HCT116 (cell line): ENCODE data around the gene RUNX2. TPM values are rescaled to one million over a fixed set of nuclear protein-coding genes. Genes with fewer than 3 reads are reported as not detected.

Experiments
- ATAC-seq: fragments of 200-7000 bp; cut with Tn5 transposase; 2 replicates; pipeline ENCODE4 v1.9.1; 2020; ENCODE audit warnings: mild to moderate bottlenecking, moderate library complexity
- BruUV-seq: library from RNA; stranded (reverse); fragments of 400-500 nt; replicated peaks from 2 replicates; lab custom pipeline; 2021; lab: Mats Ljungman, UMichigan
- CTCF ChIA-PET: fragments of 300-600 bp; sonication (Branson Sonifier 250); formaldehyde crosslinking; loops from one replicate; lab custom pipeline; 2021; ENCODE audit warnings: antibody characterized with exemption; lab: Charles Lee
- POLR2A ChIA-PET: fragments of 300-600, 350-600 bp; sonication (Branson Sonifier 250); formaldehyde crosslinking; loops from one replicate; lab custom pipeline; 2021; ENCODE audit warnings: antibody characterized with exemption; lab: Charles Lee
- RAD21 ChIA-PET, 2 experiments: fragments of 300-600 bp; sonication (Branson Sonifier 250); formaldehyde crosslinking; loops; one replicate each; lab custom pipeline; 2023; ENCODE audit warnings: low total read pairs in 2 of 2; ENCODE audit not compliant: uncharacterized antibody in 2 of 2, unreplicated experiment in 2 of 2, low non-redundant PET in 1 of 2; lab: Charles Lee
- DNase-seq: peaks from one replicate; pipeline ENCODE4 v3.0.0-alpha.2; 2010; ENCODE audit warnings: low read depth, low spot score
- H2AFZ ChIP-seq: fragments of 200-600 bp; shearing (Covaris generic), sonication (generic); 2 replicates; pipeline ENCODE4 v1.6.1; 2017; ENCODE audit warnings: low read depth, mixed run types, mixed read lengths, antibody characterized with exemption, low read length; ENCODE audit not compliant: poor library complexity, severe bottlenecking
- H3K27ac ChIP-seq: 2 replicates; pipeline ENCODE4 v1.5.1; 2012; ENCODE audit warnings: low read depth, low read length
- H3K27me3 ChIP-seq: fragments of 200-600 bp; sonication (generic); 2 replicates; pipeline ENCODE4 v1.6.1; 2016; ENCODE audit warnings: mixed run types, low read length, mixed read lengths; ENCODE audit not compliant: insufficient read depth
- H3K36me3 ChIP-seq, 2 experiments: fragments of 200-500 bp in 1 of 2; fragments of 200-600 bp in 1 of 2; sonication (Bioruptor generic) in 1 of 2; sonication (generic) in 1 of 2; 2 replicates each; pipeline versions ENCODE4 v1.5.1 to v1.6.1; 2014 to 2016; ENCODE audit warnings: low read length in 2 of 2, inconsistent platforms in 1 of 2, mixed read lengths in 1 of 2, mixed run types in 1 of 2; ENCODE audit not compliant: insufficient read depth in 2 of 2, control insufficient read depth in 1 of 2
- H3K4me1 ChIP-seq, 2 experiments: fragments of 200-600 bp in 1 of 2; sonication (generic) in 1 of 2; 2 replicates each; pipeline versions ENCODE4 v1.5.1 to v1.6.1; 2012 to 2017; ENCODE audit warnings: low read length in 2 of 2, inconsistent platforms in 1 of 2, mild to moderate bottlenecking in 1 of 2, mixed read lengths in 1 of 2, mixed run types in 1 of 2, moderate library complexity in 1 of 2; ENCODE audit not compliant: insufficient read depth in 2 of 2, control insufficient read depth in 1 of 2
- H3K4me2 ChIP-seq: fragments of 200-600 bp; sonication (generic); 2 replicates; pipeline ENCODE4 v1.6.1; 2017; ENCODE audit warnings: mixed run types, low read length, mixed read lengths
- H3K4me3 ChIP-seq, 2 experiments: fragments of 200-600 bp in 1 of 2; sonication (generic) in 1 of 2; replicated peaks in 1 of 2; 2 replicates each; pipeline ENCODE4 v1.5.1; 2011 to 2016; ENCODE audit warnings: low read length in 2 of 2, control low read depth in 1 of 2, low read depth in 1 of 2, mild to moderate bottlenecking in 1 of 2, mixed read lengths in 1 of 2, mixed run types in 1 of 2
- H3K79me2 ChIP-seq: fragments of 200-600 bp; sonication (generic); 2 replicates; pipeline ENCODE4 v1.6.1; 2017; ENCODE audit warnings: mild to moderate bottlenecking, mixed run types, low read length, moderate library complexity, mixed read lengths; ENCODE audit not compliant: insufficient read depth
- H3K9ac ChIP-seq: fragments of 200-600 bp; sonication (generic); 2 replicates; pipeline ENCODE4 v1.6.1; 2016; ENCODE audit warnings: low read length, mixed read lengths
- H3K9me2 ChIP-seq: fragments of 200-600 bp; sonication (generic), shearing (Covaris generic); 2 replicates; pipeline ENCODE4 v1.6.1; 2017; ENCODE audit warnings: mixed run types, mild to moderate bottlenecking, moderate library complexity; ENCODE audit not compliant: insufficient read depth
- H3K9me3 ChIP-seq, 2 experiments: fragments of 200-500 bp in 1 of 2; fragments of 200-600 bp in 1 of 2; sonication (Bioruptor generic) in 1 of 2; sonication (generic) in 1 of 2; 2 replicates each; pipeline ENCODE4 v1.6.1; 2014 to 2017; ENCODE audit warnings: low read length in 2 of 2, mixed read lengths in 2 of 2, inconsistent platforms in 1 of 2, low read depth in 1 of 2, mild to moderate bottlenecking in 1 of 2, mixed run types in 1 of 2, moderate library complexity in 1 of 2; ENCODE audit not compliant: control insufficient read depth in 1 of 2, insufficient read depth in 1 of 2
- H4K20me1 ChIP-seq: fragments of 200-600 bp; sonication (generic), shearing (Covaris generic); 2 replicates; pipeline ENCODE4 v1.6.1; 2017; ENCODE audit warnings: mixed run types, mild to moderate bottlenecking, moderate library complexity; ENCODE audit not compliant: insufficient read depth
- CBX3 ChIP-seq: IDR thresholded peaks from 2 replicates; pipeline ENCODE4 v1.6.1; 2012; ENCODE audit warnings: low read depth
- CEBPB ChIP-seq: IDR thresholded peaks from 2 replicates; pipeline ENCODE4 v1.6.1; 2012; ENCODE audit warnings: low read depth
- CTCF ChIP-seq, 3 experiments: fragments of 200-600 bp in 1 of 3; sonication (generic) in 1 of 3; IDR thresholded peaks in 2 of 3; conservative IDR thresholded peaks in 1 of 3; 2 replicates each; pipeline ENCODE4 v1.5.1; 2012 to 2017; ENCODE audit warnings: low read depth in 2 of 3, low read length in 2 of 3, antibody characterized with exemption in 1 of 3, borderline replicate concordance in 1 of 3, control low read depth in 1 of 3, mild to moderate bottlenecking in 1 of 3, mixed read lengths in 1 of 3, mixed run types in 1 of 3, moderate library complexity in 1 of 3; ENCODE audit not compliant: insufficient read depth in 1 of 3
- EGR1 ChIP-seq: IDR thresholded peaks from 2 replicates; pipeline ENCODE4 v1.6.1; 2012; ENCODE audit warnings: low read depth
- EZH2 ChIP-seq: fragments of 200-600 bp; sonication (generic); IDR thresholded peaks from 2 replicates; pipeline ENCODE4 v1.6.1; 2017; ENCODE audit warnings: antibody characterized with exemption, mixed run types
- EZH2phosphoT487 ChIP-seq: fragments of 200-600 bp; IDR thresholded peaks from 2 replicates; pipeline ENCODE4 v1.6.1; 2018; ENCODE audit warnings: antibody characterized with exemption, borderline replicate concordance
- JUND ChIP-seq: IDR thresholded peaks from 2 replicates; pipeline ENCODE4 v1.6.1; 2012
- MAX ChIP-seq: IDR thresholded peaks from 2 replicates; pipeline ENCODE4 v1.6.1; 2012
- POLR2A ChIP-seq: IDR thresholded peaks from 2 replicates; pipeline ENCODE4 v1.7.0; 2011; ENCODE audit warnings: borderline replicate concordance; ENCODE audit not compliant: insufficient read depth, insufficient read length; ENCODE audit errors: extremely low read depth
- POLR2AphosphoS5 ChIP-seq: IDR thresholded peaks from 2 replicates; pipeline ENCODE4 v1.6.1; 2011; ENCODE audit warnings: mild to moderate bottlenecking, low read depth, low read length, moderate library complexity
- SIN3A ChIP-seq: IDR thresholded peaks from 2 replicates; pipeline ENCODE4 v1.6.1; 2012; ENCODE audit warnings: low read depth
- SRF ChIP-seq: IDR thresholded peaks from 2 replicates; pipeline ENCODE4 v1.6.1; 2012; ENCODE audit warnings: low read depth
- TCF7L2 ChIP-seq: IDR thresholded peaks from 2 replicates; pipeline ENCODE4 v1.7.0; 2011; ENCODE audit warnings: borderline replicate concordance, inconsistent platforms; ENCODE audit not compliant: insufficient read depth, insufficient read length; ENCODE audit errors: extremely low read depth
- ZFX ChIP-seq: fragments of 450-650 bp; IDR thresholded peaks from 2 replicates; pipeline ENCODE4 v1.6.1; 2017
- ZNF274 ChIP-seq: fragments of 200-500 bp; sonication (Bioruptor generic); IDR thresholded peaks from 2 replicates; pipeline ENCODE4 v1.6.1; 2014; ENCODE audit warnings: mild to moderate bottlenecking, low read depth, low read length, inconsistent platforms
- intact Hi-C: fragments of 100-400 bp; cut with micrococcal nuclease; formaldehyde crosslinking; loops from 2 replicates; pipeline ENCODE4 v1.10.0; 2022
- total RNA-seq: library from RNA; stranded (reverse); gene quantifications from one replicate; pipeline ENCODE4 v1.2.1, GENCODE V29; 2021; ENCODE audit not compliant: unreplicated experiment

Gene RUNX2
- total RNA-seq, 1 experiment from 2014 or later, result 1.1 TPM

- no peak overlapping the region for H2AFZ ChIP-seq
- no peaks in the 10 kb centered on the region for H3K9me2 ChIP-seq
- CTCF ChIA-PET, result no interaction called here
- H3K4me1 ChIP-seq, result no peaks in the 10 kb centered on the region
- ATAC-seq, result no peak
- H3K36me3 ChIP-seq, result no peaks in the 10 kb centered on the region
- no peaks in the 10 kb centered on the region for H3K9me3 ChIP-seq
- BruUV-seq, result no TSS peak
- TF ChIP-seq TCF7L2, result no peak
- TF ChIP-seq CBX3, result no peak
- TF ChIP-seq EGR1, result no peak
- no peak for TF ChIP-seq EZH2phosphoT487
- no peak for TF ChIP-seq SRF
- no peak for TF ChIP-seq CTCF (IDR thresholded peaks at IDR 0.05 in 2 of 3, conservative IDR thresholded peaks at IDR 0.05 in 1 of 3; ENCODE audit: borderline replicate concordance in 1 of 3, insufficient read depth in 1 of 3, low read depth in 2 of 3, low read length in 2 of 3)
- TF ChIP-seq POLR2A, result no peak
- no peak for TF ChIP-seq ZNF274
- TF ChIP-seq CEBPB, result no peak
- TF ChIP-seq JUND, result no peak
- TF ChIP-seq POLR2AphosphoS5, result no peak
- no peak for TF ChIP-seq SIN3A
- TF ChIP-seq ZFX, result no peak
- TF ChIP-seq MAX, result no peak
- no peak for TF ChIP-seq EZH2
- TF ChIP-seq, all 23 proteins: peak for 0
- no peaks in the 10 kb centered on the region for H3K27me3 ChIP-seq
- H3K27ac ChIP-seq, result no peak overlapping the region
- no peak for DNase-seq
- ChIA-PET POLR2A (no interaction called here), RAD21 (no interaction called here)
- no peaks in the 10 kb centered on the region for H4K20me1 ChIP-seq
- no peak overlapping the region for H3K4me3 ChIP-seq
- intact Hi-C loops, result no loop called here
- H3K9ac ChIP-seq, result no peak overlapping the region
- no peaks in the 10 kb centered on the region for H3K79me2 ChIP-seq
- H3K4me2 ChIP-seq, result no peak overlapping the region; the same call in 1 of the 2 replicates
Observed at GRCh38 chr6:45461486-45461885, 133.4 kb downstream of the RUNX2 start.
